ENCODE results near the gene C7orf25.

GRCh38 chr7:42911454-42912447 is at the start of gene C7orf25:
- TF ChIP-seq CTCF (IDR thresholded peaks at IDR 0.05), result peak in 1 of 6 experiments; percentile 19
- peak in 1 of 4 donors; percentile 13 for TF ChIP-seq EP300 (IDR thresholded peaks at IDR 0.05)
- TF ChIP-seq POLR2AphosphoS5 (IDR thresholded peaks at IDR 0.05), result peak; percentile 84 to 90
